ENCODE results near the gene PI4K2B. TPM values are rescaled to one million over a fixed set of nuclear protein-coding genes. Genes with fewer than 3 reads are reported as not detected.

Gene PI4K2B
- total and polyA plus RNA-seq, 2 of the 13 experiments (the other 11 are each of a cell fraction or from before 2014, with no cell fraction given): 6.9 to 25.8 TPM

DNA sequence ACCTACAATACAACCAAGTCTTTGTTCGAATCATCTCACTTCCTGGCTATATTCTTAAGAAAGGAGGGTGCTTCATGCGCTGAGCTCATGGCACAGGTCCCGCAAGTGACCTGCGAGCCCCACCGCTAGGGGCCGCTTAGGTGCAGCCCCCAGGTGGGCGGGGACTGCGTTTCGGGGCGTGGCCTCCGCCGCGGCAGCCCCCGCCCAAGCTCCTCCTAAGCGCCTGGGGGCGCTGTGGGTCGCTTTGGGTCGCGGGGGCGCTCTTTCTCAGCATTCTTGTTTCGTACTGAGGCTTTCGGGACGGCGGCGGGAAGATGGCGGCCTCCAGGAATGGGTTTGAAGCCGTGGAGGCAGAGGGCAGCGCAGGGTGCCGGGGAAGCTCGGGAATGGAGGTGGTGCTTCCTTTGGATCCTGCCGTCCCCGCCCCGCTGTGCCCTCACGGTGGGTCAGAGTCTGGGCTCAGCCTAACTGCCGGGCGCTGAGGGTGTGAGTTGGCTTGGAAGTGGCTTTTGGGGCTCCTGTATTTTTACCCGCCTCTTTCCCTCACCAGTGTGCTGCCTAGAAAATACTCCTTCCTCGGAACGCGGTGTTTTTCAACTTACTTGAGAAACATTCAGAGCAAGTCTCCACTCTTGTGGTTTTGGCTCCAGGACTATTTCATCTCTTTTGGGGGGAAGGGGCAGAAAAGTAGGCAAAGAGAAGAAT lies 78.8 kb downstream of the PI4K2B start, which contains the start of gene ZCCHC4 (continued):
- TF ChIP-seq THYN1 (CRISPR knock-in tag; IDR thresholded peaks at IDR 0.05; ENCODE audit: borderline replicate concordance, low read depth) (no peak), ZNF558 (CRISPR knock-in tag; IDR thresholded peaks at IDR 0.05; ENCODE audit: borderline replicate concordance) (peak; percentile 94; the same call in 1 of the 2 replicates), ZNF343 (CRISPR knock-in tag; IDR thresholded peaks at IDR 0.05) (0 out of 2 replicates have a peak, but pooled peaks have one; percentile 48), HMGA1 (CRISPR knock-in tag; conservative IDR thresholded peaks at IDR 0.05) (no peak), TBP (CRISPR knock-in tag; IDR thresholded peaks at IDR 0.05) (no peak), ZNF777 (CRISPR knock-in tag; IDR thresholded peaks at IDR 0.05) (peak; percentile 39; the same call in 1 of the 2 replicates), ZFP1 (CRISPR knock-in tag; IDR thresholded peaks at IDR 0.05) (peak; percentile 71; the same call in 1 of the 2 replicates), JUND (CRISPR knock-in tag; IDR thresholded peaks at IDR 0.05) (no peak), ARHGAP35 (CRISPR knock-in tag; IDR thresholded peaks at IDR 0.05; ENCODE audit: borderline replicate concordance) (peak; percentile 68; the same call in 1 of the 2 replicates), ERF (CRISPR knock-in tag; IDR thresholded peaks at IDR 0.05) (peak; percentile 93), BORCS8-MEF2B (CRISPR knock-in tag; IDR thresholded peaks at IDR 0.05) (peak; percentile 88; the same call in 1 of the 2 replicates), FOXK2 (IDR thresholded peaks at IDR 0.05) (no peak), ZNF256 (CRISPR knock-in tag; conservative IDR thresholded peaks at IDR 0.05) (no peak; the same call in 1 of the 2 replicates), PHF21A (CRISPR knock-in tag; IDR thresholded peaks at IDR 0.05) (peak; percentile 74; the same call in 1 of the 2 replicates), WIZ (CRISPR knock-in tag; IDR thresholded peaks at IDR 0.05) (0 out of 2 replicates have a peak, but pooled peaks have one; percentile 51), ZNF430 (CRISPR knock-in tag; IDR thresholded peaks at IDR 0.05) (peak; percentile 81; the same call in 1 of the 2 replicates), ZNF703 (CRISPR knock-in tag; IDR thresholded peaks at IDR 0.05; ENCODE audit: borderline replicate concordance) (no peak), ONECUT2 (CRISPR knock-in tag; IDR thresholded peaks at IDR 0.05) (no peak), ZNF264 (CRISPR knock-in tag; IDR thresholded peaks at IDR 0.05) (peak; percentile 63), ZNF33A (CRISPR knock-in tag; IDR thresholded peaks at IDR 0.05; ENCODE audit: borderline replicate concordance) (peak; percentile 60; the same call in 1 of the 2 replicates), HDAC6 (IDR thresholded peaks at IDR 0.05; ENCODE audit: low read depth, low read length) (no peak)
- TF ChIP-seq, protein P1, sequence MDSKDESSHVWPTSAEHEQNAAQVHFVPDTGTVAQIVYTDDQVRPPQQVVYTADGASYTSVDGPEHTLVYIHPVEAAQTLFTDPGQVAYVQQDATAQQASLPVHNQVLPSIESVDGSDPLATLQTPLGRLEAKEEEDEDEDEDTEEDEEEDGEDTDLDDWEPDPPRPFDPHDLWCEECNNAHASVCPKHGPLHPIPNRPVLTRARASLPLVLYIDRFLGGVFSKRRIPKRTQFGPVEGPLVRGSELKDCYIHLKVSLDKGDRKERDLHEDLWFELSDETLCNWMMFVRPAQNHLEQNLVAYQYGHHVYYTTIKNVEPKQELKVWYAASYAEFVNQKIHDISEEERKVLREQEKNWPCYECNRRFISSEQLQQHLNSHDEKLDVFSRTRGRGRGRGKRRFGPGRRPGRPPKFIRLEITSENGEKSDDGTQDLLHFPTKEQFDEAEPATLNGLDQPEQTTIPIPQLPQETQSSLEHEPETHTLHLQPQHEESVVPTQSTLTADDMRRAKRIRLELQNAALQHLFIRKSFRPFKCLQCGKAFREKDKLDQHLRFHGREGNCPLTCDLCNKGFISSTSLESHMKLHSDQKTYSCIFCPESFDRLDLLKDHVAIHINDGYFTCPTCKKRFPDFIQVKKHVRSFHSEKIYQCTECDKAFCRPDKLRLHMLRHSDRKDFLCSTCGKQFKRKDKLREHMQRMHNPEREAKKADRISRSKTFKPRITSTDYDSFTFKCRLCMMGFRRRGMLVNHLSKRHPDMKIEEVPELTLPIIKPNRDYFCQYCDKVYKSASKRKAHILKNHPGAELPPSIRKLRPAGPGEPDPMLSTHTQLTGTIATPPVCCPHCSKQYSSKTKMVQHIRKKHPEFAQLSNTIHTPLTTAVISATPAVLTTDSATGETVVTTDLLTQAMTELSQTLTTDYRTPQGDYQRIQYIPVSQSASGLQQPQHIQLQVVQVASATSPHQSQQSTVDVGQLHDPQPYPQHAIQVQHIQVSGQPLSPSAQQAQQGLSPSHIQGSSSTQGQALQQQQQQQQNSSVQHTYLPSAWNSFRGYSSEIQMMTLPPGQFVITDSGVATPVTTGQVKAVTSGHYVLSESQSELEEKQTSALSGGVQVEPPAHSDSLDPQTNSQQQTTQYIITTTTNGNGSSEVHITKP (CRISPR knock-in tag; IDR thresholded peaks at IDR 0.05; ENCODE audit: low read depth): no peak
- TF ChIP-seq, protein P2, sequence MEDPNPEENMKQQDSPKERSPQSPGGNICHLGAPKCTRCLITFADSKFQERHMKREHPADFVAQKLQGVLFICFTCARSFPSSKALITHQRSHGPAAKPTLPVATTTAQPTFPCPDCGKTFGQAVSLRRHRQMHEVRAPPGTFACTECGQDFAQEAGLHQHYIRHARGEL (CRISPR knock-in tag; IDR thresholded peaks at IDR 0.05): 0 out of 2 replicates have a peak, but pooled peaks have one; percentile 44
- TF ChIP-seq, protein P3, sequence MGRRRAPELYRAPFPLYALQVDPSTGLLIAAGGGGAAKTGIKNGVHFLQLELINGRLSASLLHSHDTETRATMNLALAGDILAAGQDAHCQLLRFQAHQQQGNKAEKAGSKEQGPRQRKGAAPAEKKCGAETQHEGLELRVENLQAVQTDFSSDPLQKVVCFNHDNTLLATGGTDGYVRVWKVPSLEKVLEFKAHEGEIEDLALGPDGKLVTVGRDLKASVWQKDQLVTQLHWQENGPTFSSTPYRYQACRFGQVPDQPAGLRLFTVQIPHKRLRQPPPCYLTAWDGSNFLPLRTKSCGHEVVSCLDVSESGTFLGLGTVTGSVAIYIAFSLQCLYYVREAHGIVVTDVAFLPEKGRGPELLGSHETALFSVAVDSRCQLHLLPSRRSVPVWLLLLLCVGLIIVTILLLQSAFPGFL (CRISPR knock-in tag; IDR thresholded peaks at IDR 0.05): no peak
- TF ChIP-seq, protein P4, sequence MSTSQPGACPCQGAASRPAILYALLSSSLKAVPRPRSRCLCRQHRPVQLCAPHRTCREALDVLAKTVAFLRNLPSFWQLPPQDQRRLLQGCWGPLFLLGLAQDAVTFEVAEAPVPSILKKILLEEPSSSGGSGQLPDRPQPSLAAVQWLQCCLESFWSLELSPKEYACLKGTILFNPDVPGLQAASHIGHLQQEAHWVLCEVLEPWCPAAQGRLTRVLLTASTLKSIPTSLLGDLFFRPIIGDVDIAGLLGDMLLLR (CRISPR knock-in tag; IDR thresholded peaks at IDR 0.05): peak; percentile 92; the same call in 1 of the 2 replicates

All from HepG2 (cell line).